HG03108 (cell line): ENCODE results near the gene GGNBP2.

Experiments used
- ATAC-seq: cut with Tn5 transposase; IDR thresholded peaks from one replicate; pipeline ENCODE4 v1.9.1; 2021; ENCODE audit warnings: moderate library complexity; ENCODE audit not compliant: unreplicated experiment

GGNBP2 gene

DNA sequence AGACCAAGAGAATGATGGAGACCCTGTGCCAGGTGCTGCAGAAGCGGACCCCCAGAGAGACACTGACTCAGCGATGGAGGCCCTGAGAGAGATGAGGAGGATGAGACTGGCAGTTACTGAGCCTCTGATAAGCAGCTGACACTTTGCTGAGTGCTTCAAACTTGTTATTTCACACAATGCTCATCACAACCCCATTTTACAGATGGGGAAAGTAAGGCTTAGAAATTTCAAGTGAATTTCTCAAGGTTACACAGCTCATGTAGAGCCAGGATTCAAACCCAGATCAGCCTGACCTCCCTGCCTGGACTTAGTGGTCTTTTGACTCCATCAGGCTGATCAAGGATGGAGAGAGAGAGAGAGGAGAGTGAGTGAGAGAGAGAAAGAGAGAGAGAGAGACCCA lies 83.9 kb downstream of the GGNBP2 start:
- no peak for ATAC-seq

DNA sequence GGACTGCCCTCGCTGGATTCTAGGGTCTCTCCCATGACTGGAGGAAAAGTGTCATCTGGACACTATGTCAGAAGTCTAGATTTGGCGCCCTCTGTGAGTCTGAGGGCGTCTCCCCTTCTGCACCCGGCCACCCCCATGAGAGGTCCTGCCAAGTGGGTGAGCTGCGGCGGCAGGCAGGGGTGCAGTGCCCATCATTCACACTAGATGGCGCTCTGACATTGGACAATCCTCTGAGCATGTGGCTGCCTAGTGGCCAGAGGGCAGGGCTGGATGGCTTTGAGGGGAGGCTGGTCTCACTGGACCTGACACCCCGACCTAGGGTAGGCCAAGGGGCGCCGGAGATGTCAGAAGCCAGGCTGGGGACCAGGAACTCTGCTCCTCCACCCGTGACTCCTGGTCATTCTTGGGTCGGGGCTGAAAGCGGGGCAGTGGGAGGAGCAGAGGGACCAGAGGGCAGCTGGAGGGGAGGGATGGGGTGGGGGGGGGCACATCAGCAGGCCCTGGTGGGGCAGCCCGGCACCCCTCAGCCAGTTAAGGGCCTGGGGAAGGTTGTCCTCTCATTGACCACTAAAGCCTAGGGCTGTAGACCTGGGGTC lies 84.6 kb downstream of the GGNBP2 start:
- ATAC-seq, result no peak

DNA sequence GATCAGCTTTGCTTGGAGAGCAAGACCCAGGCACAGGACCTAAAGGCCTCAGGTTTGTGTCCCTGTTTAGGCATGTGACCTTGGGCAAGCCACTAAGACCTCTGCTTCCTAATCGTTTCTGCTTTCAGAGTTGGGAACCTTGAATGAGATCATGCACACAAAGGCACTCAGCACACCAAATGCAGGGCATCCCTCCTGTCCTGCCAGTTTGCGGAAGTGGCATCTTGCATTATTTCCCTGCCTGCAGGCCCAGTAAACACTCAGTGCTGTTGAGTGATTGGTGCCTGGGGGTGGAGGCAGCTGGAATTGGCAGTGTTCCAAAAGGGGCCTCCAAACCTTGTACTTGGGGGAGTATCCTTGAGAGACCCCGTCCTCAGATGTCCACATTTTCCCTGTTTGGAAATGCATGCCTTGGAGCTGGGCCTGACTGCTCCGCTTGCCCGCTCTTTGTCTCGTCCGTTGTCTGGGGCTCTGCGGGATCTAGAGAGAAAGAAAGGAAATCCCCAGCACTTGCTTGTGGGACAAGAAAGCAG lies 85.3 kb downstream of the GGNBP2 start:
- ATAC-seq, result no peak

DNA sequence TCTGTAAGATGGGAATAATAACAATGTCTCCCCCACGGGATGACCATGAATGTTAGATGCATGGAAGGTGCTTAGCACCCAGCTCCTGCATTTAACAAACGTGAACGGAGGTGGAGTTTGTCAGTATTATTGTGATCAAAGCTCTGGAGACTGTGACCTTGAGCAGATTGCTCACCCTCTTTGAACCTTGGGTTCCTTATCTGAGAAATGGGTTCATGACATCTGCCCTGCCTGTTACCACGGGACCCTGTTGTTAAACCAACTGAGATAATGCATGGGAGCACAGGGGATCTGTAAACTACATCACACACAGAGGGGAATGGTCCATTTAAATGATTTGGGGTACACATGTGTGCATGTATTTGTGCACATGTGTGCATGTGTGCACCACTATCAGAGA lies 86.3 kb downstream of the GGNBP2 start:
- ATAC-seq, result no peak

DNA sequence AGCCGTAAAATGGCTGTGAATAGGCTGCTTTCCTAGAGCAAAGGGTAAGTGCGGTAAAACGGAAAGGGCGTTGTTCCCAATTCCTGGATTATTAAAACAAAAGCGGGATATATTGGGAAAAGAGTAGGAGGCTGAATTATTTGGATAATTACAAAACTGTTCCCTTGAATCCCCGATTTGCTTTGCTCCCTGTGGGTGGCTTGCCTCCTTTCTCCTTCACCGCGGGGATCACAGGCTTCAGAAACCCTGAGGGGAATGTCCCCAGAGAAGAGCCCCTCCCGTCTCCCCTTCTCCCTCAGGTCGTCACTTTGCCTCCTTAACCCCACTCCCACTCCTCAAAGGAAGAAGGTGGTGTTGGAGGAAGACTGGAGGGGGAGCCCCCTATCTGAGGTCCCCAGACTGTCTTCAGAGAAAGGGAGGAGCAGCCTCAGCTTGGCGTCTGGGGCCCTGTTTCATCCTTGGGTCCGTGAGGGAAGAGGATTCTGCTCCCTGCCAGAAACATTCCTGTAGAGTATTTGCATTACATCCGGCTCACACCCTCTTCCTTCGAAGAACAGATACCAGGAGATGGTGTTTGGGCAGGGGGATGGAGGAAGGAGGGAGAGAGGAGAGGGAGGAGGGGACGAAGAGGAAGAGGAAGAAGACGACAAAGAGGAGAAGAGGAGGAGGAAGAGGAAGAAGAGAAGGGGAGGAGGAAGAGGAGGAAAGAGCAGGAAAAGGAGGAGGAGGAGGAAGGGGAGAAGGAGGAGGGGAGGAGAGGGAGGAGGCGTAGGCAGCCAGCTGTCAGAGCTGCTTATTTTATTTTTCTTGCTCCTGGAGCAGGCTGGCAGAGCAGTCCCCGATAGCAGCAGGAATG lies 88.4 kb downstream of the GGNBP2 start:
- no peak for ATAC-seq
